GM06990 (cell line): ENCODE results near the gene ADGRL3.

Experiments
- DNase-seq: peaks from one replicate; pipeline ENCODE4 v3.0.0-alpha.2; 2011; ENCODE audit not compliant: insufficient read length; ENCODE audit errors: extremely low read depth
- H3K27me3 ChIP-seq: replicated peaks from 2 replicates; pipeline ENCODE4 v1.6.0; 2011; ENCODE audit warnings: low read length; ENCODE audit not compliant: control insufficient read depth, insufficient read depth
- H3K36me3 ChIP-seq: 2 replicates; pipeline ENCODE4 v1.5.1; 2011; ENCODE audit warnings: low read length; ENCODE audit not compliant: control insufficient read depth, insufficient read depth
- H3K4me3 ChIP-seq: replicated peaks from 2 replicates; pipeline ENCODE4 v1.5.1; 2011; ENCODE audit warnings: low read depth, mild to moderate bottlenecking, control low read depth, low read length
- TF ChIP-seq, protein P1 (sequence below): IDR thresholded peaks from 2 replicates; pipeline ENCODE4 v1.5.1; 2011; ENCODE audit warnings: low read length, control low read depth, mild to moderate bottlenecking, inconsistent platforms; ENCODE audit not compliant: insufficient read depth, poor library complexity, severe bottlenecking

The ADGRL3 gene

DNA sequence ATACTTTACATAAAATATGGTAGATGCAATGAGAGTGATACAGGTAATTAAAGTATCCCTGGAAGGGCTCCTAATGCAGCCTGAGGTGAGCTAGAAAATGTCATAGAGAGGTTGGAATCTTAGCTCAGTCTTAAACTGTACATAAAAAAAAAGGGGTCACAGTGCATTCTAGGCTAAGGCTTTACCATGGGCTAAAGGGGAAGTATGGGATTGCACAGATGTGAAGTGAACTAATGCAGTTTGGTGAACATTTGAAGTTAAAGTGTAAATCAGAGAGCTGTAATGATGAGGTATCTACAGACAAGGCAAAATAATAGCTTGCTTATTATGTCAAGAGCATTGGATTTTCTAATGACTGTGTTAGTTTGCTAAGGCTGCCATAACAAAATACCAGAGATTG, 405.9 kb downstream of the ADGRL3 start:
- Histone ChIP-seq H3K27me3 (no peaks in the 10 kb centered on the region), H3K4me3 (no peak overlapping the region), H3K36me3 (no peaks in the 10 kb centered on the region)
- TF ChIP-seq, protein P1, sequence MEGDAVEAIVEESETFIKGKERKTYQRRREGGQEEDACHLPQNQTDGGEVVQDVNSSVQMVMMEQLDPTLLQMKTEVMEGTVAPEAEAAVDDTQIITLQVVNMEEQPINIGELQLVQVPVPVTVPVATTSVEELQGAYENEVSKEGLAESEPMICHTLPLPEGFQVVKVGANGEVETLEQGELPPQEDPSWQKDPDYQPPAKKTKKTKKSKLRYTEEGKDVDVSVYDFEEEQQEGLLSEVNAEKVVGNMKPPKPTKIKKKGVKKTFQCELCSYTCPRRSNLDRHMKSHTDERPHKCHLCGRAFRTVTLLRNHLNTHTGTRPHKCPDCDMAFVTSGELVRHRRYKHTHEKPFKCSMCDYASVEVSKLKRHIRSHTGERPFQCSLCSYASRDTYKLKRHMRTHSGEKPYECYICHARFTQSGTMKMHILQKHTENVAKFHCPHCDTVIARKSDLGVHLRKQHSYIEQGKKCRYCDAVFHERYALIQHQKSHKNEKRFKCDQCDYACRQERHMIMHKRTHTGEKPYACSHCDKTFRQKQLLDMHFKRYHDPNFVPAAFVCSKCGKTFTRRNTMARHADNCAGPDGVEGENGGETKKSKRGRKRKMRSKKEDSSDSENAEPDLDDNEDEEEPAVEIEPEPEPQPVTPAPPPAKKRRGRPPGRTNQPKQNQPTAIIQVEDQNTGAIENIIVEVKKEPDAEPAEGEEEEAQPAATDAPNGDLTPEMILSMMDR, result no peak
- DNase-seq, result no peak

DNA sequence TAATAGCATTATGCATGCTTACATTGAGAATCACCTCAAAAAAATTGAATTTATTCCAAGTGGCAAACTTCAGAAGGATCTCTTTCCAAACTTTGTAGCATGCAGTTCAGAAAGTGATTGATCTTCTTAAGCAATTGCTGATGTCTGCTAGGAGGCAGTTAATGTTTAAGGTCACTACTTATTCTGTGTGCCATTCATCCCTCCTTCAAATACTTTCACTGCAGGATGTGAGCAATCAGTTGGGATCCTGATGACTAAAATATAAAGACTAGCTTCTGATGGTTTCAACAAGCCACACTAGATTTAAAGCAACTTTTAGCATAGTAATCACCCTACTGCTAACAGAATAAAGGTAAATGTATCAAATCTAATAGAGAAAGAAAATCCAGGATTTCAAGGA, 414.1 kb downstream of the ADGRL3 start:
- Histone ChIP-seq H3K4me3 (no peak overlapping the region), H3K27me3 (no peaks in the 10 kb centered on the region), H3K36me3 (no peaks in the 10 kb centered on the region)
- TF ChIP-seq, protein P1, result no peak
- DNase-seq, result no peak

DNA sequence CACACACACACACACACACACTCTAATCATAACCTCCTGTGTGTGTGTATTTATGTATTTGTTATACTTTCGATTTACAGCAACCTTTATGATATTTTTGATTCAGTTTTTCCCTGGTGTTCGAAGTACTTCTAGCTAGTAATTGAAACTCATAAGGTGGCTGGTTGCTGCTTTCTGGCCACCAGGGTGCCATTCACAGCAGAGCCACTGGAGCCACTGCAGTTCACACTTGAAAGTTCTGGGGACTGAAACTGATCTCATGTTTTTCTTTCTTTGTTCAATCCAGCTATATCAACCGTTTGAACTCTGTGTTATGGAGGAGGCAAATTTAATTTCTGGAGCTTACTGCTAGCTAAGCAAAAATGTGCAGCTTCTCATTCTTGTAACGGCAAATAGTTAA, 419.4 kb downstream of the ADGRL3 start:
- DNase-seq, result no peak
- TF ChIP-seq, protein P1, result no peak

DNA sequence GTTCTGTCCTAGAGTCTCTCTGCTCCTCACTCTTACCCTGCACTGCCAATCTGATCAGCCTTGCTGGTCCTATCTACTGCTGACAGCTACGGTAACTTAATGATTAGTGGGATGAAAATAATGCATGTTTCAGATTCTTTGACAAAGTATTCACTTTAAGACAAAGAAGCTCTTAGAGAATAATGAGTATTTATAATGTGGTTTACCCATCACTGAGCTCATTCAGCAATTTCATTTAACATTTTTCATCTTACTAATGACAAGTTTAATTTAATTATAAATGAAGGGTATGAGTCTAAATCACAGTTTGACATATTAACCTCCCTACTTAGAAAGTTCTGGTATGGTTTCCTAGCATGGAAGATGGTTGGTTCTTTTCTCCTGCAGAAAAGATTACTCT, 428.2 kb downstream of the ADGRL3 start:
- no peak overlapping the region for H3K4me3 ChIP-seq
- TF ChIP-seq, protein P1, result no peak
- no peaks in the 10 kb centered on the region for H3K36me3 ChIP-seq
- no peak for DNase-seq
- no peaks in the 10 kb centered on the region for H3K27me3 ChIP-seq

More for the DNA sequence above, 419.4 kb downstream of the ADGRL3 start:
- no peaks in the 10 kb centered on the region for H3K36me3 ChIP-seq
- H3K4me3 ChIP-seq, result no peak overlapping the region
- H3K27me3 ChIP-seq, result no peaks in the 10 kb centered on the region

DNA sequence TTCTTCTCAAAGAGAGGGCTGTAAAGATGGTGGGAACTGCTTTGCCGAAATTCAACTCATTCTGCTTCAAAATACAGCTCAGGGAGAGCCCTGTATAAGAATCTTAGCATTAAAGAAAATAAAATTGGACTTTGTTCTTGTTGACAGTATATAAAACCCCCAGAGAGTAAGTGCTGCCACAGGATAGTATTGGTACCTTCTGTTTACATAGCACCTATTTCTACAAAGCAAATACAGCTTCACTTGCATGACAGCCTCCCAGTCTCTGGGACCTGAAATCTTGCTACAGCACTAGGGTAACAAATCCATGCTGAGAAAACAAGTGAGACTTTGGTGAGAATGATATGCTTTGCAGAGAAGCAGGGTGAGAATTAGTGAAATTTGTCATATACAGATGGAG, 428.6 kb downstream of the ADGRL3 start:
- Histone ChIP-seq H3K4me3 (no peak overlapping the region), H3K36me3 (no peaks in the 10 kb centered on the region), H3K27me3 (no peaks in the 10 kb centered on the region)
- no peak for DNase-seq
- TF ChIP-seq, protein P1, result no peak

DNA sequence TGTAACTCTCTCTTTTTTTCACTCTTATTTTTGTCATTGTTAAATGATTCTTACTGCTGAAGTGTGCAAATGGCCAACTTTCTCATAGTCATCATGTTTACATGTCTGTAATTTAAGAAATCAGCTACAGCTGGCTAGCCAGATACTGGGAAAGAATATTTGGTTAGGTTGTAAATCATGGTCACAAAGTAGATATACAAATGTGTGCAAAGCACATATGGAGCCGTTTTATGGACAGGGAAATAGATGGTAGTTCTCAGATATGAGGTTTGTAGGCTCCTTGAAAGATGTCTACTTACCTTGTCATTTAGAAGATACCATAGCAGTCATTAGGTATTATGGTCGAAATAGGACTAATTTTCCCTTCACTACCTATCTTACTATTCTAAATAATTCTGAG, 430.4 kb downstream of the ADGRL3 start:
- DNase-seq, result no peak
- no peaks in the 10 kb centered on the region for H3K36me3 ChIP-seq
- TF ChIP-seq, protein P1, result no peak
- H3K27me3 ChIP-seq, result no peaks in the 10 kb centered on the region
- H3K4me3 ChIP-seq, result no peak overlapping the region
